B cell (primary cell): Measurements from ENCODE around the gene LIN7A.

Source experiments
- CTCF ChIP-seq: fragments of 200-600 bp; IDR thresholded peaks from one replicate; pipeline ENCODE4 v1.8.0; 2022; ENCODE audit warnings: antibody characterized with exemption, mild to moderate bottlenecking
- EZH2 ChIP-seq: IDR thresholded peaks from 2 replicates; pipeline ENCODE4 v1.6.1; 2012; ENCODE audit warnings: borderline replicate concordance, low read depth, mild to moderate bottlenecking, moderate library complexity, low read length; ENCODE audit not compliant: insufficient read depth, poor library complexity, severe bottlenecking

- TF ChIP-seq CTCF (no peak), EZH2 (no peak)
Observed at GRCh38 chr12:80756875-80757274, 180.9 kb downstream of the LIN7A start.
